GM21526 (cell line): ENCODE measurements around the gene PC.
"Not testable (repeated sequence)": the region's sequence is repeated elsewhere in the genome, so short reads cannot be mapped to it uniquely, and the experiment has no call there.

Source experiments
- ATAC-seq: cut with Tn5 transposase; IDR thresholded peaks from one replicate; pipeline ENCODE4 v1.9.1; 2021; ENCODE audit warnings: moderate library complexity; ENCODE audit not compliant: unreplicated experiment, low FRiP score

Gene PC

DNA sequence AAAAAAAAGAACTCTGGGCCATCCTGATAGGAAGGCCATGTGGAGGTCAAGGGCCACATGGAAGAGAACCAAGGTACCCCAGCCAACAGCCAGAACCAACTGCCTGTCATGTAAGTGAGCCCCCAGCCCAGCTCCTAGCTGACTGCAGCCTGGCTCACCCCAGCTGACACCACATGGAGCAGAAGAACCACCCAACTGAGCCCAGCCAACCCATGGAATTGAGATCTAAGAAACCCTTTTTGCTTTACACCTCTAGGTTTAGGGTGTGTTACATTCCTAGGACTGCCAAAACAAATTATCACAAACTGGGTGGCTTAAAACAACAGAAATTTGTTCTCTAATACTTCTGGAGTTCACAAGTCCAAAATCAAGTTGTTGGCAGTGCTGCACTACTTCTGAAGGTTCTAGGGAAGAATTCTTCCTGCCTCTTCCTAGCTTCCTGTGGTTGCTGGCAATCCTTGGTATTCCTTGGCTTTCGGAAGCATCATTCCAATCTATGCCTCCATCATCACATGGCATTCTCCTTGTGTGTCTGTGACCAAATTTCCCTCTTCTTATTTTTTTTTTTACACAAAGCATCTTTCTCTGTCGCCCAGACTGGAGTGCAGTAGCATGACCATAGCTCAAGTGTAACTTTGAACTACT is 21.3 kb upstream of the PC start:
- no peak for ATAC-seq

DNA sequence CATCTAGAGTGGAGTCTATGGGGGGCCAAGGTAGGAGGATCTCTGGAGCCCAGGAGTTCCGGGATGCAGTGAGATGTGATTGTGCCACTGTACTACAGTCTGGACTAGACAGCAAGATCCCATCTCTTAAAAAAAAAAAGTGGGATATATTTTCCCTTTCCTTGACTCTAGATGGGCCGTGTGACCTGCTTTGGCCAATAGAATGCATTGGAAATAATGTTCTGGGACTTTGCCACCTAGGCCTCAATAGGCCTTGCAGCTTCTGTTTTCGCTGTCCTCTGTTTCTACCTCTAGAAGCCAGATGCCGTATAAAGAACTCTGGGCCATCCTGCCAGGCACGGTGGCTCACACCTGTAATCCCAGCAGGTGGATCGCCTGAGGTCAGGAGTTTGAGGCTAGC is 20.5 kb upstream of the PC start:
- no peak for ATAC-seq

DNA sequence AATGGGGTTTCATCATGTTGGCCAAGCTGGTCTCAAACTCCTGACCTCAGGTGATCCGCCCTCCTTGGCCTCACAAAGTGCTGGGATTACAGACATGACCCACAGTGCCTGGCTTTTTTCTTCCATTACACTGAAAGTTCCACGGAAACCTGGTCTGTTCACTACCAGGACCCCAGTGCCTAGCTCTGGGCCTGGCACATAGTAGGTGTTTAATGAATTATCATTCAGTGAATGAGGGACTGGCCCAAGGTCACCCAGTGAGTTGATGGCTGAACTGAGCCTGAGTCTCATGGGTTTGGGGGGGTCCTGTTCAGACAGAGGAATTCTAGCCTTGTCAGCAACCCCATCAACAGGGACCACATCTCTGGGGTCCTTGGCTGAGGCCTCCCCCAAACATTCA is 20.0 kb upstream of the PC start:
- ATAC-seq: no peak

DNA sequence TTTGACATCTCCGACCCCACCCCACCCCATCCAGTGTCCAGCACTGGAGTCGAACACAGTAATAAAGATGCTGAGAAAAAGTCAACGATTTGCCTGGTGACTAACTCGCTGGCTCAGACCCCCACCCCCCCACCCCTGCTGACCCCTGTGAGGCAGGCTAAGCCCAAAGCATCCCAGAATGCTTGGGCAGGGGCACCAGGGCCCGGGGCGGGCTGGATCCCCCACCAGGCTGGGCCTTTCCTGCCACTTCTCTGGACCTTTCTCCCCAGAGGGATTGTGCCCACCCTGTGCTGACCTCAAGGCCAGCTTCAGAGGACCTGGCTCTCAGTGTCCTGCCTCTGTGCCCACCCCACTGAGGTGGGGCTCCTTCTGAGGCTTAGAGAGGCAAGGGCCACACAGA is 18.7 kb upstream of the PC start:
- ATAC-seq: no peak

DNA sequence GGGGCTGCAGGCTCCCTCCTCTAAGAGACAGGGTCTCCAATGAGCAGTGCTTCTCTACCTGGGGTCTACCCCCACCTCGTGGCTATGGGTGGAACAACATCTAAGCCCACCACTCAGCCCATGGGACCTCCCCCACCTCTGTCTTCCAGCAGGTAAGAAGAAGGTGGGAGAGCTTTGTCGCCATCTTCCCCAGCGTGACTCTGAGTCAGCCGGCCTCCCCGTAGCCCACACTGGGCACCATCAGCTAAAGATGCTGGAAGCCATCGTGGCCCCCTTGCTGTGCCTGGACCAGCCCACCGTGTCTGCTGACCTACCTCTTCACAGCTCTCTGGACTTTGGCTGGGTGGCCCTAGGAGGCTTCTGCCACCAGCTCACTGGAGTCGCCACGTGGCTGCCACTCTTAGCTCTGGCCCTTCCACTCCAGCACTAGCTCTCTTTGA is 17.9 kb upstream of the PC start:
- ATAC-seq: no peak

DNA sequence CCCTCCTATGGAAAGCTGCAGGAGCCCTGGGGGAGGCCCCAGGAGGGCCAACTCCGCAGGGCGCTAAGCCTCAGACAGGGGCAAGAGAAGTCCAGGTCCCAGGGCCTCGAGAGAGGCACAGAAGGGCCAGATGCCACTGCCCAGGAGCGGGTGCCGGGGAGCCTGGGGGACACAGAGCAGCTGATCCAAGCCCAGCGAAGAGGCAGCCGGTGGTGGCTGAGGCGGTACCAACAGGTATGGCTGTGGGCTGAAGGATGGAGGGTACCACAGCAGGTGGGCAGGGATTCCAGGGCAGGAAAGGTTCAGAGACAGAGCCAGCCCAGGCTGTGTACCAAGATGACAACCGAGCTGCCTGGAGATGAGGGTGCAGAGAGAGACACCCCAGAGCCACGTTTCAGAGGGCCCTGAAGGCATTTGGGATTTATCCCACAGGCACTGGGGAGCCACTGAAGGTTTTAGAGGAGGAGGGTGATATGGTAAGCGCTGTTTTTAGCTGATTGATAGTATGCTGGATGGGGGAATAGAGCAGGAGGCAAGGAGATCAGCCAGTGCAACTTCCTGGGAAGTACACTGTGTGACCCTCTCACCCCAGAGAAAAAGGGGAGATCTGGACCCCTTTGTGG is 17.3 kb upstream of the PC start:
- ATAC-seq: no peak

DNA sequence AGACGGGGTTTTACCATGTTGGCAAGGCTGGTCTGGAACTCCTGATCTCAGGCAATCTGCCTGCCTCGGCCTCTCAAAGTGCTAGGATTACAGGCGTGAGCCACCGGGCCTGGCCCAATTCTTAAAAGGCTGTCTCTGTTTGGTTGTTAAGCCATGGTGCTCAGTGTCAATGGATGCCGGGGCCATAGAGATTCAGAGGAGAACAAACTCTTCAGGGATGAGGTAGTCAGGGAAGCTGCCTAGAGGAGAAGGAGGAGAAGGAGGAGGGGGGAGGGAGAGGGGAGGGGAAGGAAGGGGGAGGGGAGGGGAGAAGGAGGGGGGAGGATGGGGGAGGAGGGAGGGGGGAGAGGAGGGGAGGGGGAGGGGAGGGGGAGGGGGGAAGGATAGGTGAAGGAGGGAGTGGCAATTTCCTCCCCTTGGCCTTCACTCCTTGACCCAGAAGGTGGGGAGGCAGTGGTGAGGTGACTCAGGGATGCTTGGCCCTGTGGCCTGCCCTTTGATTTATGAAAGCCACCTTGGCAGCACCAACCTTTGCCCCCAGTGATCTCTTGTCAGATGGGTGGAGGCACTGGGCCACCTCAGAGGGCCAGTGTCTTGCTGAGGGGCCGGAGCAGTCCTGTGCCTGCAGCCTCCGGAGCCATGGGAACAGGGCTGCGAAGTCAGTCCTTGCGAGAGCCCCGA is 16.7 kb upstream of the PC start, which contains the start of gene C11orf86:
Gene C11orf86, plus strand, starts transcription at position 581 of the 681 bp plus-strand sequence. Its CDS starts 59 bp downstream, at position 640.
- ATAC-seq: no peak

DNA sequence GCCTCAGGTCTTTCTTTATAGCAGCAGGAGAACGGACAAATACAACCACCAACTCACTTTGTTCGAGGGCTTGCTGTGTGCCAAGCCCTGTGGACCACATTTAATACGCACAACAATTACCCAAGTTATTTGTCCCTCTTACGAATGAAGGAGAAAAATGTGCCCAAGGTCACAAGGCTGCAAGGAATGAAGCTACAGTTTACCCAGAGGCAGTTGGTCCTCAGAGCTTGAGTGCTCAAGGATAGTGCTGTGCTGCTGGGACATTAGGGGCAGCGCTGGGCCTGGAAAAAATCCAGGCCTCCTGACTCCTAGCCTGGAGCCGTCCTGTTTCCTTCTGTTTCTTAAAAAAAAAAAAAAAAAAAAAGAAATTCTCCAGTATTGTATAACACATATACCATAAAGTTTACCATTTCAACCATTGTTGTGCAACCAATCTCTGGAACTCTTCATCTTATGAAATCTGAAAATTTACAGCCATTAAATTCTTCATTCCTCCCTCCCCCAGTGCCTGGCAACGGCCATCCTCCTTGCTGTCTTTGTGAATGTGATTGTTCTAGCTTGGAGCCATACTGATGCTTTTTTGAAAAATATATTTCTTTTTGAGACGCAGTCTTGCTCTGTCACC is 15.9 kb upstream of the PC start:
- no peak for ATAC-seq

DNA sequence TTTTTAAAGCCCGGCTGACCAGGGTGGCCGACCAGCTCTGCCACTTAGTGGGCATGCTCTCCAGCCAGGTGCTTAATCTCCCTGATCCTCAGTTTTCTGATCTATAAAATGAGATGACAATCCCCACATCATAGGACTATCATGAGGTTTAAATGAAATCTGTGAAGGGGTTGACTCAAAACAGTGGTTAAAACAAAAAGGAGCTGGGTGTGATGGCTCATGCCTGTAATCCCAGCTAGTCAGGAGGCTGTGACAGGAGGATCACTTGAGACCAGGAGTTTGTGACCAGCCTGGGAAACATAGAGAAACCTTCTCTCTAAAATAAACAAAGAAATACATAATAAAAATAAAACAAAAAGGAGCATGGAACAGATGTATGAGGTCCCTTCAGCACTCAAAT is 13.3 kb upstream of the PC start:
- ATAC-seq: no peak

DNA sequence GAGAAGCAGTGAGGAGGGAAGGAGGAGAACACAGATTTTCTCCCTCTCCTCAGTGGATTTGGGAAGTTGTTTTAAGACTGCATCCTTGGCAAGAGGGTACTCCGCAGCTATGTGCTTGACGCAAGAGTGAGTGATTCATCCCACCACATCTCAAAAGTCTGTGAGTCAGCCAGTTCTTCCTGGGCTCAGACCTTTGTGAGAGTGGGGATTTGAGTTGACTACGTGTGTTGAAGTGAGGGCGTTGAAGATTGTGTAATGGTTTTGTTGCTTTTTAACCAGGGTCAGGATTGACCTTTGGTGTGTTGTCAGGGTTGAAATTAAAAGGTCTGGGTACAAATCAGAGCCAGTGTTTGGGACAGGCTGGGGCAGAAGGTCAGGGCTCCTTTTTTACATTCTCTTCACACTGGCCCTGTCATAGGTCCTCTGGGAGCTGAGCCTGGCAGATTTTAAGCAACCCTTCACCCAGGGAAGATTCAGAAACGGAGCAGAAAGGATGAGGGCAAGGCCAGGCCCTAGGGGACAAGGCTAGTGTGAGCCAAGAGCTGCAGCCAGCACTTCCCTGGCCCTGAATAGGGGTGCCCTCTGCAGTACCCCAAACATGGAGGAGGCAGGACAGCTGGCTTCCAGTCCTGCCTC is 12.7 kb upstream of the PC start:
- no peak for ATAC-seq

DNA sequence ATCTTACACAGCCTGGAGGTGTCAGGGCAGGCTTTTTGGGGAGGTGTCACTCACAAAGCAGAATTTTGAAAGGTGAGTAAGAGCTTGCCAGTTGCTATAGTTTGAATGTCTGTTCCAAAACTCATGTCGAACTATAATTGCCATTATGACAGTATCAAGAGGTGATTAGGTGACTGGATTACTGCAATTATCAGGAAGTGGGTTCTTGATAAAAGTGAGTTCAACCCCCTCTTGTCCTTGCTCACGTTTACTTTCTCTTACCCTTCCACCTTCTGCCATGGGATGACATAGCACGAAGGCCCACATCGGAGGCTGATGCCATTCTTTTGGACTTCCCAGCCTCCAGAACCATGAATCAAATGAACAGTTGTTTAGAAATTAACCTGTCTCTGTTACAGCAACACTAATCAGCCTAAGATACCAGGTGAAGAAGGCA is 12.2 kb upstream of the PC start:
- ATAC-seq: no peak

DNA sequence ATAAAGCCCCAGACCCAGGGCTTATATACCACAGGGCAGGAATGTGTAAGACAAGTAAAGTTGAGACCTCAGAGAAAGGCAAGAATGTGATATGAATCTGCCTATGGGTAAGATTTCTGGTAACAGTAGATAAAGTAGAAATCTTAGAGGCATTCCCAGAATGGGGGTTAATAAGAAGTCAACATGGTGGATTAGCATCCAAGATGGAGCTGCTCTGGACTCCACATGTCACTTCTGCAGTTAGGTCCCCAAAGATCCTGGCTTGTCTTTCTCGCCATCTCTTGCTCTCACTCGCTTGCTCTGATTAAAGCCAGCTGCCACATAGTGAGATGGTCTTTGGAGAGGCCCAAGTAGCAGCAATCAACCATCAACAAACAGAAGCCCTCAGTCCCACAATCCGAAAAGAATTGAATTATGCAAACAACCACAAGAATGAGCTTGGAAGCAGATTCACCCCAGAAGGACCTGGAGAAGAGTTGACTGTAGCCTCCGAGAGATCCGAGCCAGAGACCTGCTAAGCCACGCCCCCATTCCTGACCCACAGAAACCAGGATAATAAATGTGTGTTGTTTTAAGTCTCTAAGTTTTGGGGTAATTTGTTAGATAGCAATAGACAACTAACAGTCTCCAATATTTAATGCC is 11.5 kb upstream of the PC start:
- no peak for ATAC-seq

DNA sequence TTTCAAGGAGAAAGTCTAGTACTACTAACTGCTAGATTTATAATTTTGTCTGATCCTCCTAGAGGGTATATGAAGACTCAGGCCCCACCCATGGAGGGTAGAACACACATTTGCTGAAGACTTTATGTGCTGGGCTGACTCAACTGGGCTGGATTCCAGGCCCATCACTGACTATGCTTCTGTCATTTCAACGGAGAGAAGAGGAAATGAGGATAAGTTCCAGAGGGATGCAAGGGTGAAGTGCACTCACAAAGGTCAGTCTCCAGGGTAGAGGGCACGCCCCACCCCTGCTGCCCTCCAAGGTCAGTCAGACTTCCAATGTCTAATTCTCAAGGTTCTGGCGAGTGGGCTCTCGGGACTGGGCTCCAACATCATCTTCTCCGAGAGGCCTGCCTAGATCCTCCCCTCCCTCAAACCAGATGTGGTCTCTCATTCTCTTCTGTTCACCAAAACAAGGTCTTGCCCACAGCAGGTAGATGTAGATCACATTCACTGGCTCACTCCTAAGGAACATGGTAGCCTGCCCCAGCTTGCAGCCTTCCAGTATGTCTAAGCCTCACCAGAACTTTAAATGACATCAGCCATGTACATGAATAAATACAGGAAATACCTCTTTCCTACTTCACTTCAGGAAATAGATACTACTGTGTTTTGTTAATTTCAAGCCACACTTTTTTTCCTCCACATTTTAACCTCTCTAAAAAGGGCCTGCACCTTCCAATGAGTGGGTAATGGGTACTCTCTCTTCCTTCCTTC is 9.7 kb upstream of the PC start:
- no peak for ATAC-seq

DNA sequence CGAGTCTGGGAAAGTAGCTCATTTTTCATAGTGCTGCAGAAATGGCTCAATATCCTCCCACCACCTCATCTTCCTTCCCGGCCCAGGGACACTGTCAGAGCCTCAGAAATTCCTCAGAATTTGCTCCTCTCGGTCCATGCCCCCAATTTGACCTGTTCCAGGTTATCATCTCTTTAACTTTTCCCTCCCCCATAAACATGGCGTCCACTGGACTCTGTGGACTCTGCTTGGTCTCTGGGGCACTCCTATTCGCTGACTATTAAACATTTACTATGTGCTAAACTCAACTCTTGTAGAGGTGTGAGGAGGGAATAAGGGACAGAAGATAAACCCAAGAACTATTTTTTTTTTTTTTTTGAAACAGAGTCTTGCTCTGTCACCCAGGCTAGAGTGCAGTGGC is 8.2 kb upstream of the PC start:
- ATAC-seq: no peak

DNA sequence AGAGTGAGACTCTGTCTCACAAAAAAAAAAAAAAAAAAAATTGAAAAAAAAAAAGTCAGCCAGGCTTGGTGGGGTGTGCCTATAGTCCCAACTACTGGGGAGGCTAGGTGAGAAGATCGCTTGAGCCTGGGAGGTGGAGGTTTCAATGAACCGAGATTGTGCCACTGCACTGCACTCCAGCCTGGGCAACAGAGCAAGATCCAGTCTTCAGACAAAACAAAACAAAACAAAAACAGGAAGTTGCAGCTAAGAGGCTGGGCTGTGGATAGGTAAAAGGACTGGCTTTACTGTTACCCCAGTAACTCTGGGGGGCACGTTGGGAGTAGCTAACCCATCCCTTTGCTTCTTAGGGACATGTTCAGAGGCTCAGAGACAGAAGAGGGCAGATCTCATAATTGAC is 6.3 kb upstream of the PC start:
- no peak for ATAC-seq

DNA sequence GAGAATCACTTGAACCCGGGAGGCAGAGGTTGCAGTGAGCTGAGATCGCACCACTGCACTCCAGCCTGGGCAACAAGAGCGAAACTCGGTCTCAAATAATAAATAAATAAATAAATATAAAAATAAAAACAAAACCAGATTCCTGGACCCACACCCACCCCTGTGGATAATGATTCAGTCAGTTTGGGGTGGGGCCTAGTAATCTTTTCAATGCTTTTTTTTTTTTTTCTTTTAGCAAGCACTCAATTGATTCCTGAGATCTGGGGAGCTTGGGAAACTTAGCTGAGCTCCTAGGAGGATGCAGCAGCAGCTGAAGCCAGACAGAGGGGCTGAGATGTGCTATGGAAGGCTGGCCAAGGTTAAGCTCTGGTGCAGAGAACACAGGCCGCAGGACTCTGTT is 4.6 kb upstream of the PC start:
- ATAC-seq: no peak

DNA sequence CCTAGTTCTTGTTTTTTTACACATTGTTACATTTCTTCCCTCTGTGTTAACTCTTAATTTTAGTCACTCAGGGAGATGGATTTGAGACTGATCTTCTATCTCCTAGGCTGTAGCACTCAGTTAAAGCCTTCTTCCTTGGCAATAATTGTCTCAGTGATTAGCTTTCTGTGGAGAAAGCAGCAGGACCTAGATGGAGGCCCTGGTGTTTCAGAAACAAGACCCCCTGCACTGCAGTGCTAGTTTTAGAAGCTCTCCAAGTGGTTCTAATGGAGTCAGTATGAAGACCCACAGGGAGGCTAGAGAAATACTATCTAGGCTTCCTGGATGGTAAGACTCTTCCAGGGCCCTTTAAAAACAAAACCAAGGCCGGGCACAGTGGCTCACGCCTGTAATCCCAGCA is 4.1 kb upstream of the PC start:
- ATAC-seq: no peak

DNA sequence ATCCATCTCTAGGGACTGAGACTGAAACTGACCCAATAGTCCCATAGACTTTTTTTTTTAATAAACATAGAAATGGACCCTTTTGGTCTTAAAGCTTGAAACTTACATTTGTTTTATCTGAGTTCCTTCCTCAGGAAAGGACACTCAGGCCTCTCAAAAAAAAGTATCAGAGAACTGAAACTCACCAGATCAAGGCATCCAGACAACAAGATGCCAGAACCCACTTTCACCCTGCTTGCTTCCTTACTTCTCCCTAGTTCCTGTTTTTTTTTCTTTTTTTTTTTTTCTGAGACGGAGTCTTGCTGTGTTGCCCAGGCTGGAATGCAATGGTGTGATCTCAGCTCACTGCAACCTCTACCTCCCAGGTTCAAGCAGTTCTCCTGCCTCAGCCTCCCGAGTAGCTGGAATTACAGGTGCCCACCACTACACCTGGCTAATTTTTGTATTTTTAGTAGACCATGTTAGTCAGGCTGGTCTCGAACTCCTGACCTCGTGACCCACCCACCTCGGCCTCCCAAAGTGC is 3.6 kb upstream of the PC start:
- not testable (repeated sequence) for ATAC-seq

DNA sequence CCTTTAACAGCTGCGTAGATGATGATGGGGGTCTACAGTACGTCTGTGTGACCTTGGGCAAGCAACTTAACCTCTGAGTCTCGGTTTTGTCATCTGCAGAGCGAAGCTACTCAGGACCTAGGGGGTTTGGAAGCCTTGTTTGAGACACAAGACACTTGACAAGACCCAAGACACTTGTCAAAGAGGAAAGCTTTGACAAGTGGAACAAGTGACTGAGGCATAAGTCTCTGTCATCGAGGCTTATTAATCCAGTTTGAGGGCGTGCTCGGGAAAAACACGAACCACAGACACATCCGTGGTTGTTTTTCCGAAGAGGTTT is 732 bp upstream of the PC start:
- ATAC-seq: no peak

DNA sequence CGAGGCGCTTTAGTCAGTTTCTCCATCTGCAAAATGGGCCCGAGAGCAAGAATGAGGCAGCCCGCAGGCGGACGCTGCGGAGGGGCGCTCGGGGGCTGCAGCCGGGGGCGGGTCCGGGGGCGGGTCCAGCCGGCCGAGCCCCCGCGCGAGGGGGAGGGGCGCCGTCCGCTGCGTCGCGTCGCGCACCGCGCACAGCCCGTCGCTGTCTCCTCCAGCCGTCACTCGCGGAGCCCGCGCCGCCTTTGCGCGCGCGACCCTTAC is 282 bp downstream of the PC start:
- ATAC-seq: no peak
